ENCODE data around the gene ZNF354C. TPM values are rescaled to one million over a fixed set of nuclear protein-coding genes. Genes with fewer than 3 reads are reported as not detected.

The ZNF354C gene
- total and polyA plus RNA-seq, 2 of the 4 experiments (the other 2 are of a cell fraction) = 1.9 to 5.6 TPM

GRCh38 chr5:179128041-179128365 lies 67.8 kb downstream of the ZNF354C start:
- H3K14ac ChIP-seq (replicated peaks; ENCODE audit: low read depth, low read length) = no peak overlapping the region
- CTCF ChIA-PET = no interaction called here
- no peak for TF ChIP-seq RAD21 (IDR thresholded peaks at IDR 0.05; ENCODE audit: low read length)
- TF ChIP-seq CHD1 (IDR thresholded peaks at IDR 0.05; ENCODE audit: low read depth, low read length) = no peak
- TF ChIP-seq NFE2L2 (IDR thresholded peaks at IDR 0.05; ENCODE audit: low read depth, low read length) = no peak
- no peak for TF ChIP-seq BHLHE40 (IDR thresholded peaks at IDR 0.05; ENCODE audit: low read depth, low read length)
- TF ChIP-seq RCOR1 (IDR thresholded peaks at IDR 0.05; ENCODE audit: insufficient replicate concordance, low read length) = no peak
- TF ChIP-seq MAZ (IDR thresholded peaks at IDR 0.05; ENCODE audit: borderline replicate concordance, low read depth, low read length) = no peak
- no peak for TF ChIP-seq CEBPB (IDR thresholded peaks at IDR 0.05; ENCODE audit: low read depth, low read length)
- no peak for TF ChIP-seq ELK1 (IDR thresholded peaks at IDR 0.05; ENCODE audit: borderline replicate concordance, low read depth, low read length)
- TF ChIP-seq RFX5 (IDR thresholded peaks at IDR 0.05; ENCODE audit: low read depth, low read length) = no peak
- TF ChIP-seq POLR2A (IDR thresholded peaks at IDR 0.05; ENCODE audit: low read depth, low read length) = no peak
- TF ChIP-seq MAFK (IDR thresholded peaks at IDR 0.05; ENCODE audit: low read depth, low read length) = no peak
- no peak for TF ChIP-seq CTCF (conservative IDR thresholded peaks at IDR 0.05; ENCODE audit: low read depth, low read length)
- no peak for TF ChIP-seq SMC3 (IDR thresholded peaks at IDR 0.05; ENCODE audit: low read depth, low read length)
- TF ChIP-seq FOS (IDR thresholded peaks at IDR 0.05; ENCODE audit: low read depth, low read length) = no peak
- no peak for TF ChIP-seq MXI1 (IDR thresholded peaks at IDR 0.05; ENCODE audit: borderline replicate concordance, low read depth, low read length)
- no peaks in the 10 kb centered on the region for H3K9me3 ChIP-seq (ENCODE audit: control insufficient read depth, insufficient read depth, low read length)
- H2AFZ ChIP-seq (replicated peaks; ENCODE audit: low read length, poor library complexity) = no peak overlapping the region
- dilution Hi-C loops (cut with HindIII; ENCODE audit: low sequenced_read_pairs, unreplicated experiment) = no loop called here
- peaks cover 54% of the 10 kb centered on the region for H3K36me3 ChIP-seq (ENCODE audit: control insufficient read depth, insufficient read depth, low read length)
- WGBS, 2 experiments (ENCODE audit: extremely low coverage in 2 of 2, insufficient read length in 1 of 2) = 100% methylated on average over 3 of the region's 10 CpGs; no CpG with 5 or more reads in 1 of the 2 experiments
- H3K56ac ChIP-seq (ENCODE audit: extremely low read depth, insufficient read depth, low read length) = no peak overlapping the region
- H2BK120ac ChIP-seq (ENCODE audit: low read depth, low read length) = no peak overlapping the region
- no peak overlapping the region for H3K27ac ChIP-seq (ENCODE audit: insufficient read depth, low read length)
- H2AK9ac ChIP-seq (replicated peaks; ENCODE audit: low read depth, low read length, poor library complexity) = no peak overlapping the region
- no peak overlapping the region for H2BK15ac ChIP-seq (ENCODE audit: low read depth, low read length)
- no peak for ATAC-seq (ENCODE audit: low read depth)
- no peak overlapping the region for H2BK20ac ChIP-seq (ENCODE audit: low read depth, low read length)
- no peak overlapping the region for H3K9ac ChIP-seq (ENCODE audit: low read depth, low read length)
- H2AK5ac ChIP-seq (ENCODE audit: low read depth, low read length) = no peak overlapping the region
- POLR2A ChIA-PET (ENCODE audit: unreplicated experiment) = no interaction called here
- no peak overlapping the region for H3K4me3 ChIP-seq (ENCODE audit: insufficient read depth, low read depth, low read length)
- H3K4ac ChIP-seq (ENCODE audit: low read depth, low read length) = no peak overlapping the region
- H3K23ac ChIP-seq (ENCODE audit: low read depth, low read length) = no peak overlapping the region
- BruUV-seq (replicated peaks) = no TSS peak
- no peaks in the 10 kb centered on the region for H4K20me1 ChIP-seq (ENCODE audit: insufficient read depth, low read length)
- no peak for DNase-seq
- no peaks in the 10 kb centered on the region for H3K27me3 ChIP-seq (ENCODE audit: control insufficient read depth, insufficient read depth, low read length)
- H2BK5ac ChIP-seq (ENCODE audit: low read depth, low read length, poor library complexity, severe bottlenecking) = no peak overlapping the region
- H3K79me1 ChIP-seq (ENCODE audit: low read depth in 1 of 2, low read length in 2 of 2) = no peaks in the 10 kb centered on the region
- H3K9me1 ChIP-seq (ENCODE audit: insufficient read depth, low read length) = no peaks in the 10 kb centered on the region
- H4K5ac ChIP-seq (ENCODE audit: low read depth, low read length) = no peak overlapping the region
- no peak overlapping the region for H3K4me2 ChIP-seq (ENCODE audit: low read depth, low read length)
- intact Hi-C loops (cut with micrococcal nuclease) = no loop called here
- H3K18ac ChIP-seq (ENCODE audit: low read depth, low read length) = no peak overlapping the region
- H4K8ac ChIP-seq (ENCODE audit: low read depth in 2 of 2, low read length in 2 of 2) = no peak overlapping the region
- no peaks in the 10 kb centered on the region for H3K4me1 ChIP-seq (ENCODE audit: control insufficient read depth, insufficient read depth, low read length)
- no peak overlapping the region for H4K91ac ChIP-seq (ENCODE audit: insufficient read depth, low read depth, low read length)
- in situ Hi-C loops (cut with MboI; ENCODE audit: low sequenced_read_pairs) = no loop called here
